Ovary (tissue), 3 donors: Measurements from ENCODE around the gene HSPA9.

Experiments used
- CTCF ChIP-seq, 3 donors: fragments of 450-650 bp in 2 of 3; fragments of 200-600 bp in 1 of 3; IDR thresholded peaks; one replicate each; pipeline versions ENCODE4 v1.5.1 to v1.8.0; 2016 to 2022; ENCODE audit warnings: antibody characterized with exemption in 3 of 3, mild to moderate bottlenecking in 1 of 3
- POLR2A ChIP-seq: fragments of 450-650 bp; IDR thresholded peaks from one replicate; pipeline ENCODE4 v1.6.1; 2017; ENCODE audit warnings: antibody characterized with exemption, mild to moderate bottlenecking, moderate library complexity
- donor health status: DM: no; HTN: no; CAD: no.

GRCh38 chr5:138552657-138553056 lies 22.5 kb downstream of the HSPA9 start:
- no peak for TF ChIP-seq CTCF (IDR thresholded peaks at IDR 0.05)
- no peak for TF ChIP-seq POLR2A
